ENCODE results near the gene GOLGA3.

GOLGA3 gene

GRCh38 chr12:132720606-132721345 is 107.9 kb downstream of the GOLGA3 start:
- no peak for DNase-seq

DNA sequence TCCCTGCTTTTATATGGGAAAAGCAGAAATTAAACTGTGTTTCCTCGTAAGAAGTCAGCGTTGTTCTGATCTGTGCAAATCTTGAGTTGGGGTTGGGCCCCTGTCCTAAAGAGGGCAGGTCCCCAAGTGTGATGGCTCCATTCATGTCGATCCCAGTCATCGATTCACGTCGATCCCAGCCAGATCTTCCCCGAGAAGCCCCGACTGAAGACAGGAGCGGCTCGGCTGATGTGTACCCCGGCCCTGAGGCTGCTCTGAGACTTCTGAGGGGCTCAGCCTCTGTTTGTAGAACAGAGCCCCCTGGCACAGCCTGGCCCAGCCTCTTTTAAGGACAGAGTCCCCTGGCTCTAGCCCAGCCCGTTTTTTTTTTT is 108.7 kb downstream of the GOLGA3 start:
- DNase-seq: no peak

DNA sequence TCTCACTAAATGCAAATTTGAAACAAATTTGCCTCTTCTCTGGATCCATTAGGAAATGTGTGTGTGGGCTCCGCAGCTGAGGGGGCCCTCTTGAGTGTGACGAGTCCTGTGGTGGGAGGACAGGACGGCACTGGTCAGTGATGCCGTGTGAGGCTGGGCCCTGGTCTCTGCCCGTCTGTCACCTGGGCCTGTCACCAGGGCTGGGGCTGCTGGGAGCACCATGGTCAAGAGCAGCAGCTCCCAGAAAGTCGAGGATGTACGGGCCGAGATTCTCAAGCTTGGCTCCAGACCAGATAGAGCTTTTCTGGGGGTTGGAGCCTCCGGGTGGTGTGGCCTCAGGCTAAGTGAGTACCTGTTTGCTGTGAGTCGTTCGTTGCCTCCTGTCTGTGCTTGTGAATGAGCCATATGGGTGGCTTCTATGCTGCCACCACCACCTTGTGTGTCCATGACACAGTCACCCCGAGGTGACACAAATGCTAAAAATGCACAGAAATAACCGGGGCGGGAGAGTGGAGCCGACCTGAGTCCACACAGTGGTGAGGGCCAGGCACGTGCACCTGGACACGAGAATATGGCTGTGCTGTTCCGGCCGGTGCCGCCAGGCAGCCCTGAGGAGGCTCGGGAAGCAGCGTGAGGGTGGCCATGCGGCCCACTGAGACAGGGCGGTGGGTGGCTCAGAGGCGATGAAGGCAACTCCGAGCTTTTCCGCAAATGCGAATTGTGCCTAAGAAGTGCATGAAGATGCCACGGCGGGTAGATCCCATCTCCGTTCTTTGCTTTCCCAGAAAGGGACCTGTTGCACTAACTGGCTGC is 109.3 kb downstream of the GOLGA3 start:
- DNase-seq: no peak

All from T-helper 2 cell (primary cell).